ENCODE measurements around the gene FCER2.

- TF ChIP-seq, protein P1, sequence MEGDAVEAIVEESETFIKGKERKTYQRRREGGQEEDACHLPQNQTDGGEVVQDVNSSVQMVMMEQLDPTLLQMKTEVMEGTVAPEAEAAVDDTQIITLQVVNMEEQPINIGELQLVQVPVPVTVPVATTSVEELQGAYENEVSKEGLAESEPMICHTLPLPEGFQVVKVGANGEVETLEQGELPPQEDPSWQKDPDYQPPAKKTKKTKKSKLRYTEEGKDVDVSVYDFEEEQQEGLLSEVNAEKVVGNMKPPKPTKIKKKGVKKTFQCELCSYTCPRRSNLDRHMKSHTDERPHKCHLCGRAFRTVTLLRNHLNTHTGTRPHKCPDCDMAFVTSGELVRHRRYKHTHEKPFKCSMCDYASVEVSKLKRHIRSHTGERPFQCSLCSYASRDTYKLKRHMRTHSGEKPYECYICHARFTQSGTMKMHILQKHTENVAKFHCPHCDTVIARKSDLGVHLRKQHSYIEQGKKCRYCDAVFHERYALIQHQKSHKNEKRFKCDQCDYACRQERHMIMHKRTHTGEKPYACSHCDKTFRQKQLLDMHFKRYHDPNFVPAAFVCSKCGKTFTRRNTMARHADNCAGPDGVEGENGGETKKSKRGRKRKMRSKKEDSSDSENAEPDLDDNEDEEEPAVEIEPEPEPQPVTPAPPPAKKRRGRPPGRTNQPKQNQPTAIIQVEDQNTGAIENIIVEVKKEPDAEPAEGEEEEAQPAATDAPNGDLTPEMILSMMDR (IDR thresholded peaks at IDR 0.05): no peak
- TF ChIP-seq POLR2A (IDR thresholded peaks at IDR 0.05): no peak
Observed at GRCh38 chr19:7742991-7743390, 41.1 kb upstream of the FCER2 start.
